Cardiac fibroblast (primary cell): ENCODE results near the gene IL31.
"Not testable (repeated sequence)": the region's sequence is repeated elsewhere in the genome, so short reads cannot be mapped to it uniquely, and the experiment has no call there.

Experiments used
- DNase-seq, 2 donors: peaks; one replicate each; pipeline versions ENCODE4 v3.0.0 to v3.0.0-alpha.2; 2010; ENCODE audit warnings: low read depth in 2 of 2
- H3K4me3 ChIP-seq, 2 donors: replicated peaks in 1 of 2; 1 replicate in 1 of 2; 2 replicates in 1 of 2; pipeline ENCODE4 v1.5.1; 2011; ENCODE audit warnings: low read depth in 2 of 2, low read length in 2 of 2, mild to moderate bottlenecking in 2 of 2, moderate library complexity in 1 of 2
- CTCF ChIP-seq: IDR thresholded peaks from one replicate; pipeline ENCODE4 v1.5.1; 2011; ENCODE audit warnings: low read depth, mild to moderate bottlenecking, low read length, inconsistent platforms

The IL31 gene

GRCh38 chr12:122206111-122206881 is 32.3 kb upstream of the IL31 start:
- DNase-seq, result no peak
- no peak for TF ChIP-seq CTCF
- no peak overlapping the region for H3K4me3 ChIP-seq

GRCh38 chr12:122205053-122205925 is 31.3 kb upstream of the IL31 start:
- no peak for DNase-seq
- TF ChIP-seq CTCF, result no peak
- H3K4me3 ChIP-seq, result no peak overlapping the region

GRCh38 chr12:122204167-122205052 is 30.4 kb upstream of the IL31 start:
- no peak for TF ChIP-seq CTCF
- H3K4me3 ChIP-seq, result peak overlapping the region; percentile 26 to 60
- DNase-seq, result no peak

GRCh38 chr12:122203301-122204166 is 29.5 kb upstream of the IL31 start, which contains the start of gene B3GNT4:
Gene B3GNT4 (plus strand): TSS chr12:122203709. CDS start chr12:122204619, 910 bp downstream.
- peak within 1 kb of the TSS; percentile 55 to 60 for H3K4me3 ChIP-seq
- no peak for TF ChIP-seq CTCF
- DNase-seq, result peak; percentile 41 to 51

GRCh38 chr12:122202811-122203210 is 28.8 kb upstream of the IL31 start:
- peak overlapping the region; percentile 55 to 60 for H3K4me3 ChIP-seq
- not testable (repeated sequence) for DNase-seq

GRCh38 chr12:122202017-122202416 is 28.0 kb upstream of the IL31 start:
- no peak for TF ChIP-seq CTCF
- no peak overlapping the region for H3K4me3 ChIP-seq
- DNase-seq, result no peak
